ENCODE results near the gene STMN1.

The STMN1 gene

DNA sequence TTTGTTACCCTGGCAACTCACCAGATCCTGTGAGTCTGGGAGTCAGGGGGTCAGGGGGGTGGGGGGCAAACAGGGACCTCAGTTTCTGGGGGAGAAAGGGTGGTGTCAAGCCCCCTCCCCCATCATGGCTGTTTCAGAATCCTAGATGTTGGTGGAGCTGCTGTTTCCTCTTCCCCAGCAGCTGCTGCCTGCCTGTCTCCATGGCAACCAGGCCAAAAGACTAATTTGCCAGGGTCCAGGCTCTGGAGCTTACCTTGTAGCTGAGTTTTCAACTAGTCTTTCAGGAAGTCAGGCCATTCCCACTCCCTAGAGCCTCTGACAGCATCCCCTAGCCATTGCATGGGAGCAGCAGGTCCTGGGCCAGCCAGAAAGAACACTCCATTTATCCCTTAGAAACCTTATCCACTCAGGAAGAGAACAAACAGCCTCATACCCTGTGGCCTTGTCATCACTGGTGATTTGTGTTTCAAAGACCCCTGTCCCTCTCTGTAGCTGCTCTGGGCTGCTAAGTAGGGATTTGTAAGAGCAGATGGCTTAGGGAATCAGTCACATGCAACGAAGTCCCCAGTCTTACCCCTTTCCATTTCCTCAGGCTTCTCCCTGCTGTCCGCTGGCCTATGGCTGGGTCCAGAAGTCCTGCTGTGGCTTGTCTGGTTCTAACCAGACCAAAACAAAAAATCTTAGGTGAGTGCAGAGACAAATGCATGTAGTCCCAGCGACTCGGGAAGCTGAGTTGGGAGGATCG is 21.5 kb upstream of the STMN1 start:
- TF ChIP-seq, protein P1, sequence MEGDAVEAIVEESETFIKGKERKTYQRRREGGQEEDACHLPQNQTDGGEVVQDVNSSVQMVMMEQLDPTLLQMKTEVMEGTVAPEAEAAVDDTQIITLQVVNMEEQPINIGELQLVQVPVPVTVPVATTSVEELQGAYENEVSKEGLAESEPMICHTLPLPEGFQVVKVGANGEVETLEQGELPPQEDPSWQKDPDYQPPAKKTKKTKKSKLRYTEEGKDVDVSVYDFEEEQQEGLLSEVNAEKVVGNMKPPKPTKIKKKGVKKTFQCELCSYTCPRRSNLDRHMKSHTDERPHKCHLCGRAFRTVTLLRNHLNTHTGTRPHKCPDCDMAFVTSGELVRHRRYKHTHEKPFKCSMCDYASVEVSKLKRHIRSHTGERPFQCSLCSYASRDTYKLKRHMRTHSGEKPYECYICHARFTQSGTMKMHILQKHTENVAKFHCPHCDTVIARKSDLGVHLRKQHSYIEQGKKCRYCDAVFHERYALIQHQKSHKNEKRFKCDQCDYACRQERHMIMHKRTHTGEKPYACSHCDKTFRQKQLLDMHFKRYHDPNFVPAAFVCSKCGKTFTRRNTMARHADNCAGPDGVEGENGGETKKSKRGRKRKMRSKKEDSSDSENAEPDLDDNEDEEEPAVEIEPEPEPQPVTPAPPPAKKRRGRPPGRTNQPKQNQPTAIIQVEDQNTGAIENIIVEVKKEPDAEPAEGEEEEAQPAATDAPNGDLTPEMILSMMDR (IDR thresholded peaks at IDR 0.05; ENCODE audit: borderline replicate concordance, insufficient read depth, low read depth, low read length): no peak
- no peak overlapping the region for H3K4me3 ChIP-seq (ENCODE audit: low read depth, low read length)

DNA sequence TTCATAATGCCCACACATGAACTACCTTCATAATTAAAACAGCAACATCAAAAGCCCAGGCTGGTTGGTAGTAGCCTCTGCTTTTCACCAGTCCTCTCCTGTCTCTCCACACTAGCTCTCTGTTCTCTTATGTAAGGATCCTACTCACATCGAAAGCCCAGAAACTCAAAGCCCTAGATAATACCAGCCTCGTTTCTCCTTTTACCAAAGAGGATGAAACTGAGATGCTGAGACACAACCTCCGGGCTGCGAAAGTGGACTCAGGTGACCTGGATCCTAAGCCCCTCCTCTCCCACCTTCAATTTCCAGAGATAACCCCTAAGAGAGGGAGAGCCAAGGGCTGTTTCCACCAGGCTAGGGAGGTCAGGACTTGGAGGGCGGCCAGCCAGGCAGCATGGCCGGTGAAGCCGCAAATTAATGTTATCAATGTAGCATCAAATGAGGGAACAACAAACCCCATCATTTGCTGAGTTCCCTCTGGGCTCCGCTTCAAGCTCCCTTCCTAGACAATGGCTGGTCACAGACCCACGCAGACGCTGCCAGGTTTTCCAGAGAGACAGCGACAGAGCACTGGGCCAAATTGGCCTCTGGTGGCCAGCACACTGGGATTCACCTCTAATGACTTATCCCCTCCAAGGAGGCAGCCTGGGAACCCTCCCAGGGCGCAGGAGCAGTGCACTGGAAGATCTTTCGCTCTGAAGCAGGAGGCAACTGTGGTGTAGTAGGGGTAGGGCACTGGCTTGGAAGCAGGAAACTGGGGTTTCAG is 20.7 kb upstream of the STMN1 start:
- TF ChIP-seq, protein P1 (IDR thresholded peaks at IDR 0.05; ENCODE audit: borderline replicate concordance, insufficient read depth, low read depth, low read length): no peak
- no peak overlapping the region for H3K4me3 ChIP-seq (ENCODE audit: low read depth, low read length)

DNA sequence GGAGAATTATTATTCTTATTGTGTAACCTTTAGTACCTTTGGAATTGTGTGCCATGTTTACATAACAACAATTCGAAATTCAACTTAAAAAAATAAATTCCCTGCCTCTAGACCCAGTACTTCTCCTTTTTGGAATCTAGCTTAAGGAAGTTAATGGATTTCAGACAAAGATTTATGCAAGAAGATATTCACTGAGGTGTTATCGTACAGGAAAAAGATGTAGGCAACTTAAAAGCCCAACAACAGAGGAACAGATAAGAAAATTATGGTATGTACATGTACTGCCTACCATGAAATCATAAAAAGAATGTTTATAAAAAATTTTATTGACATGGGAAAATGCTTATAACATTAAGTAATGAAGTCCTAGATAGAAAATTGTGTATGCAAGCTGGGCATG is 18.2 kb upstream of the STMN1 start:
- H3K4me3 ChIP-seq (ENCODE audit: low read depth, low read length): no peak overlapping the region
- TF ChIP-seq, protein P1 (IDR thresholded peaks at IDR 0.05; ENCODE audit: borderline replicate concordance, insufficient read depth, low read depth, low read length): no peak

DNA sequence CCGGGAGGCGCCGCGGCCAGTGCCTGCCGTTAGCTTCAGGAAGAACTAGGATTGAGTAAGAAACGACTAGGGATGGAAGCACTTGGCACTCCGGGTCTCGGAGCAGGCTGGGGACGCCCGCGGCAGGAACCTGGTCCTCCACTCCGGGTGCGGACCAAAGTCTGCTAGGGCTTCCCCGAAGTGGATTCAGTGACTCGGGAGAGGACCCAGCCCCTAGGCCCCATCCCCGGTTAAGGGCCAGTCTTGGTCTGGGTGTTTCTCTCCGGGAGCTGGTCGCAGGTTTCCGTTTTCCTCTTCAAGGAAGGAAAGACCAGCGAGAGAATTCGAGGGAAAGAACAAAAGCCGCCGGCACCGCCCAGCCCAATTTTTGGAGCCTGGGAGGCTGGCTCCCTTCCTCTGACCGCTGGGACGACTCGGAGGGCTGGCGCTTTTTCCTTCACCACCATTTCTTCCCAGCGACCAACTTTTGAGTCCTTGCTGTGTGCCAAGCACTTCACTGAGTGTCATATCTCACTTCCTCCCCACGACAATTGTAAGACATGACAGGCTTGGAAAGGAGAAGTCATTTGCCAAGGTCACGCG is 16.8 kb upstream of the STMN1 start:
- TF ChIP-seq, protein P1 (IDR thresholded peaks at IDR 0.05; ENCODE audit: borderline replicate concordance, insufficient read depth, low read depth, low read length): no peak
- H3K4me3 ChIP-seq (ENCODE audit: low read depth, low read length): peak overlapping the region; percentile 49

DNA sequence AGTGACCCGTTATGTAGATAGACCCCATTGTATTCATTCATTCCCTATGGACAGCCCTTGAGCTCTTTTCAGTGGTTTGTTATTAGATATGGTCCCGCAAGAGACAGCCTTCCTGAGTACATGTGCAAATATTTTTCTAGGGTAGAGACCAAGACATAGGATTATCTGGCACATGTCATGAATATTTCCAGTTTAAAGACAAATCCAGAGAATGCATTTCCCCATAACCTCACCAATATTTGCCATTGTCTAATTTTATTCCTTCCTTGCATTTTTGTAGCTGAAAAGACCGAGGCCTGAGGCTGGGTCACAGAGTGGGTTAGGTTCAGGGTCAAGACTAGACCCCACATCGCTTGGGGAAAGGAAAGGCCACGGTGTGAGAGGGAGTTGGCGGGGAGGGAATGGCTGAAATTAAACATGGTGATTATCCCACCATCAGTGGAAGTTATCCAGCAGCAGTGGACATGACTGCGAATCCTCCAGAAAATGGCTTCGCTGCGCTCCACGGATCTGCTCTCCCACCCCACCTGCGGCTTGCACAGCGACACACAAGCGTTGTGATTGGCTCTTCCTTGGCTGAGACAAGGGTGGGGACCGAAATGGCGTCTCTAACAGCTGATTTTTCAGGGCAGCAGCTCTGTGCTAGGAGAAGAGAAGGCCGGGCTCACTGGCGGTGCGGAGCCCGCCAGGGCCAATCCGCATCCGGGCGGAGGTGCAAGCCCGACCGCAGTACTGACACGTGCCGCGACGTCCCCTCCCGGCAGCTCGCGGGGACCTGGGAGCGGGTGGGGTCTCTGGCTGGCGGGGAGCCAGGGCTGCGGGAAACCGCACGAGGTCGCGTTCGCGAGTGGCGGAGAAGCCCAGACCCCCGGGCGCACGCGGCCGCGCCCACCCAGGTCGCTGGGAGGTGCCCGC is 16.1 kb upstream of the STMN1 start:
- TF ChIP-seq, protein P1 (IDR thresholded peaks at IDR 0.05; ENCODE audit: borderline replicate concordance, insufficient read depth, low read depth, low read length): no peak
- peak overlapping the region; percentile 49 for H3K4me3 ChIP-seq (ENCODE audit: low read depth, low read length)

DNA sequence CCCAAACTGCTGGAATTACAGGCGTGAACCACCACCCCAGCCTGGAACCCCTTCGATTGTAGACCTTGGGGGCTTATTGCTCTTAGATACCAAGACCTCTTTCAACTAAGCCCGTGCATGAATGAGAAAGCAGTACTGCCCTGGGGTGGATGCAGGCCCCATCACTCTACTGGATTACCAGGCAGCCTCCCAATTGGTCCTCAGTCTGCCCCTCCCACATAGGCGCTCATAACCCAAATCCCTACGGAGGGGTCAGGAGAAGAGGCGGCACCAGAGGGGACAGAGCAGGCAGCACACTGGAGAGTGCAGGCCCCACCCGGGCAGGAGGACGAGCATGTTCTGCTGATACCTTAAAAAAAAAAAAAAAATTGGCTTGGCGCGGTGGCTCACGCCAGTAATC is 12.4 kb upstream of the STMN1 start:
- H3K4me3 ChIP-seq (ENCODE audit: low read depth, low read length): no peak overlapping the region
- TF ChIP-seq, protein P1 (IDR thresholded peaks at IDR 0.05; ENCODE audit: borderline replicate concordance, insufficient read depth, low read depth, low read length): no peak
